ENCODE data around the gene ZNF320. TPM values are rescaled to one million over a fixed set of nuclear protein-coding genes. Genes with fewer than 3 reads are reported as not detected.
"Not testable (repeated sequence)": the region's sequence is repeated elsewhere in the genome, so short reads cannot be mapped to it uniquely, and the experiment has no call there.

ZNF320 gene
- total RNA-seq, 1 experiment from 2014 or later: not detected

DNA sequence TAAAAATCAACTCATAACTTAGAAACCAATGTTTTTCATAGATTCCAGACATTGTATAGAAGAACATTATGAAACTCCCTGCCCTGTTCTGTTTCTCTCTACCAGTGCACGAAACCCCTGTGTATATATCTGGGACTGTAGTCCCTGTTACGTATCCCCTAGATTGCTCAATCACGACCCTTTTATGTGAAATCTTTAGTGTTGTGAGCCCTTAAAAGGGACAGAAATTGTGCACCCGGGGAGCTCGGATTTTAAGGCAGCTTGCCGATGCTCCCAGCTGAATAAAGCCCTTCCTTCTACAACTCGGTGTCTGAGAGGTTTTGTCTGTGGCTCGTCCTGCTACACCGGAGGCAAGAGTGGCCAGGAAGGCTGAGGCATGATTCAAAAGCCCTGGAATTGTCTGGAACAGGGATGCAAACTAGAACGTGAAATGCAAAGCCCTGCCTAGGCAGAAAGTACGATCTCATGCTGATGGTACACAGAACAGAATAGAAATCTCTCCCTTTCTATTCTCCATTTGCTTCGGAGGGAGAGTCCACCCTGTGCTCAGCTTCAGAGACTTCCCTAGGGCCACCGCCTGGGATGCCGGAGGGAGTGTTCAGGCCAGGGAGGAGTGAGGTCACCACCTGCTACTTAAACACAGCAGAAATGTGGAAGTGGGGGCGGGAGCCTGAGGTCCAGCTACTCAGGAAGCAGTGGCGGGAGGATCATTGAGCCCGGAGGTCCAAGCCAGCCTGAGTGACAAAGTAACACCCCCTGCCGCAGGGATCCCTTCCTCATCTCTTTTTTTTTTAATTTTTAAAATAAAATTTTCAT is 26.6 kb upstream of the ZNF320 start:
- in situ Hi-C loops (cut with HindIII; ENCODE audit: low sequenced_read_pairs): no loop called here
- DNase-seq (ENCODE audit: low spot score): peak; percentile 48

DNA sequence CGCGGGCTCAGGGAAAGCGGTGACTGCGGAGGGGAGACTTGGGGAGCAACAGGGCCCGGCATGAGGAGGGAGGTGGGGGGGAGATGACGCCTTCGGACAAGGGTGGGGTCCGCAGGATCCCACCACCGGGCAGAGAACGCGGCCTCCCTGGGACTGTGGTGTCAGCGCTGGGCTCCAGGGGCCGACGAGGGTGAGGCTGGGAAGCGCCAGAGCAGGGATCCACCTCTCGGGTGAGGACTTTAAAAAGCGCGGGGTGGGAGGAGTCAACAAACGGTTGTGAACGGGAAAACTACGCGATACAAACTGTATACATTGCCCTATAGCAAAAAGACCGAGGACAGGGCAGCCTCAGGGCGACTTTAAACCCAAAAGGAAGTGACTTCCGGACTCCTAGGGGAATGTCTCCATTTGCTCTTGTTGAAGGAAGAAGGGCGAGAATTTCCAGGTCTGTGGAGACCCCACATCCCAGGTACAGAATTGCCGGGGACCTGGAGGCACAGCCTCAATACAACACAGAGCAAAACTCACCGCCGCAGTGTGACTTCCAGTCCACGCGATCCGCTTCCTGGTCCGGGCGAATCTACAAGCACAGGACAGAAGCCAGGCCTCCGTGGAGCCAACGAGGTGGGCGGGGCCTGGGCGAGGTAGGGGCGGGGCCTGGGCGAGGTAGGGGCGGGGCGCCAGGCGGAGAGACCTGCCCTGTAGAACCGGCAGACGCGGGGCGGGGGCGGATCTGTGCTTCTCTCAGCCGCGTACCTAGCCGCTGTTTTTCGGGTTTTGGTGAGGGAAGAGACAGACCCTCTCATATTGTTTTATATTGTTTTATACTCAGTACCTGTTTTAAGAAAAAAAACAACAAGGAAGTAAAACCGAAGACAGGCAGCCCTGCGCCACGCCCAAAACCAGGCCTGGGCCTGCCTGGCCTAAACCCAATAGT is 25.7 kb upstream of the ZNF320 start, which contains the start of gene ZNF888:
Gene ZNF888 (minus strand): TSS at position 588 of the 937 bp plus-strand sequence. CDS start 5,555 bp downstream, outside the sequence.
- peak; percentile 92 for DNase-seq (ENCODE audit: low spot score)
- in situ Hi-C loops (cut with HindIII; ENCODE audit: low sequenced_read_pairs): no loop called here

DNA sequence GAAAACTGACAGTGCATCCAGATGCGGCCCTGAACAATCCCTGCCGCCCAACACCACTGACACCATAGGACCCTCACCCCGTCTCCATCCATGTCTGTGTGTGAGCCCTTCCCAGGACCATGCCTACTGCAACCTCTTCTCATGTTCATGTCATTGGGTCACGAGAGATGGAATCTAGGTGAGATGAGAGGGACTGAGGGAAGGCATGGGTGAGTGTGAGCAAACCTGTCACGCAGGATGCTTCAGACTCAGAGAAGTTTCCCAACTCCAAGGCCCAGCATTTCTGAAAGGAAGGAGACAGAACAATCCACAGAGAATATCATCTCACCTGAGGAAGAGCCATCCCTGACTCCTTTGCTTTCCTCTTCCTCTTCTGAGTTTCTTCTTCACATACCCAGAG is 20.1 kb upstream of the ZNF320 start:
- DNase-seq (ENCODE audit: low spot score): no peak
- in situ Hi-C loops (cut with HindIII; ENCODE audit: low sequenced_read_pairs): no loop called here

DNA sequence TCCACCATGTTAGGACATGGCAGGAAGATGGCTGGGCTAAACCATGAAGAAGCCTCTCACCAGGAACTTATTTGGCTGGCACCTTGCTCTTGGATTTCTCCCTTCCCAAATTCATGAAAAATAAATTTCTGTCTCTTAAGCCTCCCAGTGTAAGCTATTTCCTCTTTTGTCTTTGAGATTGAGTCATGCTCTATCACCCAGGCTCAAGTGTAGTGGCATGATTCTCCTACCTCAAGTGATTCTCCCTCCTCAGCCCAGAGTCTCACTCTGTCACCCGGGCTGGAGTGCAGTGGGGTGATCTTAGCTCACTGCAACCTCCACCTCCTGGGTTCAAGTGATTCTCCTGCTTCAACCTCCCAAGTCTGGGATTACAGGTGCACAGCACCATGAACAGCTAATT is 13.2 kb upstream of the ZNF320 start:
- in situ Hi-C loops (cut with HindIII; ENCODE audit: low sequenced_read_pairs): no loop called here

DNA sequence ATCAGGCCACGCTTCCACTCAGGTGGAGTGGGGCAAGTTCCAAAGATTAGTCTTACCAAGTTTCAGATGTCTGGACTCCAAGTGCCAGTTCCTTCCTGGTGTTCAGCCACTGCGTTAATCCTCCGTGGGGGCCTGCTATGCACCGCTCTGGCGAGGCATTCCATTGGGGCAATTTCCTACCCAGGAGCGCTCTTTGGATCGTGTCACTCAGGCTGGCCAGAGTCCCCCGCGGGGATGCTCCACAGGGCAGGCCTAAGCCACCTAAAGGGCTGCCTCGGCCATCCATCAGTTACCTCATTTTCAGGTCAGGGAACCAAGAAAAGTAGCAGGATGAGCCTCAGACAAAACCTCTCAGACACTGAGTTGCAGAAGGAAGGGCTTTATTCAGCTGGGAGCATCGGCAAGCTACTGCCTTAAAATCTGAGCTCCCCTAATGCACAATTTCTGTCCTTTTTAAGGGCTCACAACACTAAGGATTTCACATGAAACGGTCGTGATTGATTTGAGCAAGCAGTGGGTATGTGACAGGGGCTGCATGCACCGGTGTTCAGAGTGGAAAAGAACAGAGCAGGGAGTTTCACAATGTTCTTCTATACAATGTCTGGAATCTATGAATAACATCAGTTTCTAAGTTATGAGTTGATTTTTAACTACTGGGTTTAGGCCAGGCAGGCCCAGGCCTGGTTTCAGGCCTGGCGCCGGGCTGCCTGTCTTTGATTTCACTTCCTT is 6.8 kb upstream of the ZNF320 start:
- in situ Hi-C loops (cut with HindIII; ENCODE audit: low sequenced_read_pairs); DNase-seq (ENCODE audit: low spot score): not testable (repeated sequence)

More for the DNA sequence above, 13.2 kb upstream of the ZNF320 start:
- DNase-seq (ENCODE audit: low spot score): no peak

DNA sequence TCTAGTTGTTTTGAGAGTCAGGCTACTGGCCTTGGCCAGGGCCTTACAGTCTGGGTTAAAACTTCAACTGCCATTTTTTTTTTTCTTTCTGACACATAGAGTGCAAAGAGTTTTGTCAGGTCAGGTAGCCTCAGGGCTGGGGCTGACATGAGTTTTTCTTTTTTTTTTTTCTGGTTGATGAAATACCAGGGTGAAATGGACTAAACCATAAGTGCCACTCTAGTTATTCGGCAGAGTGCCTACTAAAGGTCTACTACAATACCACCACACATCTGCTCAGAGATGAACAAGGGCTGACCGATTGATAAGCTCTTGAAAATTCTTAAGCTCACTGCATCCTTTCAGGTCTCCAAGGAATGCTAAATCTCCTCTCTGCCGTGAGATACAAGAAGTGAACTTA is 4.4 kb upstream of the ZNF320 start:
- in situ Hi-C loops (cut with HindIII; ENCODE audit: low sequenced_read_pairs): no loop called here
- no peak for DNase-seq (ENCODE audit: low spot score)

DNA sequence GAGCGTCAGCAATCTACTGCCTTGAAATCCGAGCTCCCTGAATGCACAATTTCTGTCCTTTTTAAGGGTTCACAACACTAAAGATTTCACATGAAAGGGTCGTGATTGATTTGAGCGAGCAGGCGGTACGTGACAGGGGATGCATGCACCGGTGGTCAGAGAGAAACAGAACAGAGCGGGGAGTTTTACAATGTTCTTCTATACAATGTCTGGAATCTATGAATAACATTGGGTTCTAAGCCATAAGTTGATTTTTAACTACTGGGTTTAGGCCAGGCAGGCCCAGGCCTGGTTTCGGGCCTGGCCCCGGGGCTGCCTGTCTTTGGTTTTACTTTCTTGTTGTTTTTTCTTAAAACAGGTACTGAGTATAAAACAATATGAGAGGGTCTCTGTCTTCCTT is 1.2 kb upstream of the ZNF320 start:
- DNase-seq (ENCODE audit: low spot score); in situ Hi-C loops (cut with HindIII; ENCODE audit: low sequenced_read_pairs): not testable (repeated sequence)

DNA sequence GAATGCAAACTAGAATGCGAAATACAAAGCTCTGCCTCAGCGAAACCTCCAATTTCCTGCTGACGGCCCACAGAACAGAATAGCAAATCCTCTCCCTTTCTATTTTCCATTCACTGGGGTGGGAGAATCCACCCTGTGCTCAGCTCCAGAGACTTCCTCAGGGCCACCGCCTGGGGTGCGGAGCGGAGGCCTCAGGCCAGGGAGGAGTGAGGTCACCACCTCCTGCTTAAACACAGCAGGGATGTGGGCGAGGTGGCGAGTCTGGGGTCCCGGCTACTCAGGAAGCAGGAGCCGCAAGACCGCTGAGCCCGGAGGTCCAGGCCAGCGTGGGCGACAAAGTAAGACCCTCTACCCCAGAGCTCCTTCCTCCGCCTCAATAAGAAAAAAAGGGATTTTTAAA is 666 bp upstream of the ZNF320 start:
- DNase-seq (ENCODE audit: low spot score): no peak
- in situ Hi-C loops (cut with HindIII; ENCODE audit: low sequenced_read_pairs): no loop called here

DNA sequence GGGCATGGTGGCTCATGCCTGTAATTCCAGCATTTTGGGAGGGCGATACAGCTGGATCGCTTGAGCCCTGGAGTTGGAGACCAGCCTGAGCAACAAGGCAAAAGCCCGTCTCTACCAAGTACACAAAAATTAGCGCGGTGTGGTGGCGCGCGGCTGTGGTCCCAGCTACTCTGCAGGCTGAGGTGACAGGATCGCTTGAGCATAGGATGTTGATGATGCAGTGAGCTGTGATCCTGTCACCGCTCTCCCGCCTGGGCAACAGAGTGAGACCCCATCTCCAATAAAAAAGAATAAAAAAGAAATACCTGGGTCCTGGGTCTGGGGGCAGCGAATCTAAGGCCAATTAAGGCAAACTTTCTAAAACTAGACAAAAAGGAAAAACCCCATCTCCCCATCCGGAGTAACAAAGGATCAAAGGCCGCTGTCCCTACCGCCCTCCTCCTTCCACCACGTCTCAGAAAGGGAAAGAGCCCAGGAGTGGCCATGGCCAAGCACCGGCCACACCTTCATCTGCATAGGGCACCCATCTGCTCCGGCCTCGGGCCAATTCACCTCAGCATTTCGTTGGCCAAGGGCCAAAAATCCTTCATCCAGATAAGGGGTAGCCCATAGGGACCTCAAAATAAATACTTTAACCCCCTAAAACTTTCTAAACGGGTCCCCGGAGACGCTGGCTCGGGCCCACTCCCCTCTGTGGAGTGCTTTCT is 851 bp downstream of the ZNF320 start:
- in situ Hi-C loops (cut with HindIII; ENCODE audit: low sequenced_read_pairs): no loop called here
- DNase-seq (ENCODE audit: low spot score): peak; percentile 35

DNA sequence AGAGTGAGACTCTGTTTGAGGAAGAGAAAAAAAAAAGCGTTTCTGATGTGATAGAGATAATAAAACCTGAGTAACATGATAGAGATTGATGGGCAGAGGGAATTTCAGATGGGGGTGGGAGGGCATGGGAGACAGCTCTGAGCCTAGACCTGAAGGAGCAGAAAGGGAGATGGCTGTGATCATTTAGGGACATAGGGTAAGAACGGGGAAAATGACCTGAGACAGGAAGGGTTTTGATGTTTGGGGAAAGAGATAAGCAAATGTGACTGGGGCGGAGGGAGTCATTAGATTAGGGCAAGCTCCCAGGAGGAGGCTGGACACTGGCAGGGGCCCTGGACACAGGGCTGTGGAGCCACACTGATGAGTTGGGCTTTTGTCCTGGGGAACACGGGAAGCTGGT is 6.1 kb downstream of the ZNF320 start:
- no peak for DNase-seq (ENCODE audit: low spot score)
- in situ Hi-C loops (cut with HindIII; ENCODE audit: low sequenced_read_pairs): no loop called here

DNA sequence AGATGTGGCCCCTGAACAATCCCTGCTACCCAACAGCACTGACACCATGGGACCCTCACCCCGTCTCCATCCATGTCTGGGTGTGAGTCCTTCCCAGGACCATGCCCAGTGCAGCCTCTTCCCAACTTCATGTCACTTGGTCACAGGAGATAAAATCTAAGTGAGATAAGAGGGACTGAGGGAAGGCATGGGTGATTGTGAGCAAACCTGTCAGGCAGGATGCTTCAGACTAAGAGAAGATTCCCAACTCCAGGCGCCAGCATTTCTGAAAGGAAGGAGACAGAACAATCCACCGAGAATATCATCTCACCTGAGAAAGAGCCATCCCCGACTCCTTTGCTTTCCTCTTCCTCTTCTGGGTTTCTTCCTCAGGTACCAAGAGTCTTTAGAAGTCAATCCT is 7.5 kb downstream of the ZNF320 start:
- in situ Hi-C loops (cut with HindIII; ENCODE audit: low sequenced_read_pairs): no loop called here
- DNase-seq (ENCODE audit: low spot score): no peak

DNA sequence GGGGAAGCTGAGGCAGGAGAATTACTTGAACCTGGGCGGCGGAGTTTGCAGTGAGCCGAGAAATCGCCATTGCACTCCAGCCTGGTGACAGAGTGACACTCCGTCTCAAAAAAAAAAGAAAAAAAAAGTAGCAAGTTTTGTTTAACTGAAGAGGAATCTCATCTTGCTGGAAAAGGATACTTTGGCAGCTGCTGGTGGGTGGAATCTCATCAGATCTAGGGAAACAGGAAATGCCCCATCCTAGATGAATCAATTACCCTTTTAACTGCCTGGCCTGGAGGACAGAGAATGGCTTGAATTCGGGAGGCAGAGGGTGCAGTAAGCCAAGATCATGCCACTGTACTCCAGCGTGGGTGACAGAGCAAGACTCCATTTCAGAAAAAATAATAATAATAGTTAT is 8.4 kb downstream of the ZNF320 start:
- no peak for DNase-seq (ENCODE audit: low spot score)
- in situ Hi-C loops (cut with HindIII; ENCODE audit: low sequenced_read_pairs): no loop called here

DNA sequence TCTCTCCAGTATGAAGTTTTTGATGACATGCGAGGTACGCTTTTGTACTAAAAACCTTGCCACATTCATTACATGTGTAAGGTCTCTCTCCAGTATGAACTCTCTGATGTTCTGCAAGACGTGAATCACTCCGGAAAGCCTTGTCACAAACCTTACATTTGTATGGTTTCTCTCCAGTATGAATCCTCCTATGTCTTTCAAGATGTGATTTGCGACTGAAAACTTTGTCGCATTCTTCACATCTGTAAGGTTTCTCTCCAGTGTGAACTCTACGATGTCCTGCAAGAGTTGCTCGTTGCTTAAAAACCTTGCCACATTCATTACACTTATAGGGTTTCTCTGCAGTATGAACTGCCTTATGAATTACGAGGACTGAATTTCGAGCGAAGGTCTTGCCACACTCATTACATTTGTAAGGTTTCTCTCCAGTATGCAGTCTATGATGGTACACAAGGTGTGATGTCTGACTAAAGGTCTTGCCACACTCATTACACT is 16.5 kb downstream of the ZNF320 start:
- no peak for DNase-seq (ENCODE audit: low spot score)
- in situ Hi-C loops (cut with HindIII; ENCODE audit: low sequenced_read_pairs): no loop called here

DNA sequence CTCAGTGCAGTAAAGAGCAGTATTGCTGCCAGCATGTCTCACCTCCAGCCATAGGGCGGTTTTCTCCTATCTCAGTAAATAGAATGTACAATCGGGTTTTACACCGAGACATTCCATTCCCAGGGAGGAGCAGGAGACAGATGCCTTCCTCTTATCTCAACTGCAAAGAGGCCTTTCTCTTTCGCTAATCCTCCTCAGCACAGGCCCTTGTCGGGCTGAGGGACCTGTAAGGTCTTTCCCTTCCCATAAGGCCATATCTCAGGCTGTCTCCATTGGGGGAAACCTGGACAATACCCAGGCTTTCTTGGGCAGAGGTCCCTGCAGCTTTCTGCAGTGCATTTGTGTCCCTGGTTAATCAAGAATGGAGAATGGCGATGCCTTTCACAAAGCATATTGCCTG is 24.4 kb downstream of the ZNF320 start:
- in situ Hi-C loops (cut with HindIII; ENCODE audit: low sequenced_read_pairs); DNase-seq (ENCODE audit: low spot score): not testable (repeated sequence)

DNA sequence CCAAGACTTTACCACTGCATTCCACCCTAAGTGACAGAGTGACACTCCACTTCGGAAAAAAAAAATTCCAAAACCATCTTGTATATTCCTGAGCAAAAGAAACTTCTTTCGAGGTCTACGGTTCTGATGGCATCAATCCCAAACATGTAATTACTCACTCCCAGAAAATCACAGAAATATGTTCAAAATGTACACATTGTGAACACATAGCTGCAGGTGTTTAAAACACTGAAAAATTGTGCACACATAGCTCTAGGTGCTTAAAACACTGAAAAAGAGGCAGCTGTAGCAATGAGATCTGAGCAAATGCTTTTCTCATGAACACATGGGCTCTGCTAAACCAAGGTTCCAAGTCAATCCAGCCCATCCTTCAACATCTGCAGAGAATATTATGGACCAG is 26.0 kb downstream of the ZNF320 start:
- in situ Hi-C loops (cut with HindIII; ENCODE audit: low sequenced_read_pairs): no loop called here
- DNase-seq (ENCODE audit: low spot score): no peak

DNA sequence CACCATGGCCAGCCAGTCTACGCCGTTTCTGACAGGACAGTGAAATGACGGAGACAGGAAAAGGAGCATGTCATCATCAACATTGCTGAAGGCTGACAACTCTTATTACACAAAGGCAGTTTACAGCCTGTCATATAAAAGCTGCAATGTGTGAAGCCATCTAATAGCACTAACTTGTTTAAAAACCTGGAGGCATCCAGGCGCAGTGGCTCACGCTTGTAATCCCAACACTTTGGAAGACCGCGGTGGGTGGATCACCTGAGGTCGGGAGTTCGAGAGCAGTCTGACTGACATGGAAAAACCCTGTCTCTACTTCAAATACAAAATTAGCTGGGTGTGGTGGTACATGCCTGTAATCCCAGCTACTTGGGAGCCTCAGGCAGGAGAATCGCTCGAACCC is 29.4 kb downstream of the ZNF320 start:
- DNase-seq (ENCODE audit: low spot score); in situ Hi-C loops (cut with HindIII; ENCODE audit: low sequenced_read_pairs): not testable (repeated sequence)

DNA sequence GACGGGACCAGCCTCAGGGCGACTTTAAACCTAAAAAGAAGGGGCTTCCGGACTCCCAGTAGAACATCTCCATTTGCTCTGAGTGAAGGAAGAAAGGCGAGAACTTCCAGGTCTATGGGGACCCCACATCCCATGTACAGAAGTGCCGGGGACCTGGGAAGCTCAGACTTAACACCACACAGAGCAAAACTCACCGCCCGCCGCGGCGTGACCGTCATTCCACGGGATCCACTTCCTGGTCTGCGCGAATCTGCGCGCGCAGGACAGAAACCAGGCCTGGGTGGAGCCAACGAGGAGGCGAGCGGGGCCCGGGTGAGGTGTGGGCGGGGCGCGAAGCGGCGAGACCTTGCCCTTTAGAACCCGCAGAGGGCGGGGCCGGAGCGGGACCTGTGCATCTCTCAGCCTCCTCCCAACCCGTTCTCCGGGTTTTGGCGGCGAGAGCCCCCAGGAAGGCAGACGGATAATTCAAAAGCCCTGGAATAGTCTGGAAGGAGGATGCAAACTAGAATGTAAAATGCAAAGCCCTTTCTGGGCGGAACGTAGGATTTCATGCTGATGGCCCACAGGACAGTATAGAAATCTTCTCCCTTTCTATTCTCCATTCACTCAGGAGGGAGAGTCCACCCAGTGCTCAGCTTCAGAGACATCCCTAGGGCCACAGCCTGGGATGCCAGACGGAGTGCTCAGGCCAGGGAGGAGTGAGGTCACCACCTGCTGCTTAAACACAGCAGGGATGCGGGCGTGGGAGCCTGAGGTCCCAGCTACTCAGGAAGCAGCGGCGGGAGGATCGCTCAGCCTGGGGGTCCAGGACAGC is 39.9 kb downstream of the ZNF320 start, which contains the start of gene ZNF468:
Gene ZNF468 (minus strand): TSS at position 242 of the 814 bp plus-strand sequence. CDS start 3,347 bp downstream, outside the sequence.
- in situ Hi-C loops (cut with HindIII; ENCODE audit: low sequenced_read_pairs): not testable (repeated sequence)
- peak; percentile 81 for DNase-seq (ENCODE audit: low spot score)
